Endodermal cell (in vitro differentiated cells): ENCODE measurements around the gene PRXL2B. TPM values are rescaled to one million over a fixed set of nuclear protein-coding genes. Genes with fewer than 3 reads are reported as not detected.

Source experiments
- DNase-seq: peaks from one replicate; pipeline ENCODE4 v3.0.0-alpha.2; 2017
- H3K27ac ChIP-seq: 2 replicates; pipeline ENCODE4 v1.5.1; 2013; ENCODE audit warnings: mild to moderate bottlenecking, low read depth, low read length, moderate library complexity
- H3K27me3 ChIP-seq: 2 replicates; pipeline ENCODE4 v1.6.1; 2013; ENCODE audit warnings: mild to moderate bottlenecking, low read length, moderate library complexity; ENCODE audit not compliant: insufficient read depth, control insufficient read depth, poor library complexity, severe bottlenecking
- H3K36me3 ChIP-seq: 2 replicates; pipeline ENCODE4 v1.7.0; 2013; ENCODE audit warnings: mild to moderate bottlenecking, low read length, moderate library complexity; ENCODE audit not compliant: control insufficient read depth, insufficient read depth
- H3K4me1 ChIP-seq: one replicate; pipeline ENCODE4 v1.7.0; 2013; ENCODE audit warnings: low read length; ENCODE audit not compliant: control insufficient read depth, insufficient read depth
- H3K4me3 ChIP-seq: 2 replicates; pipeline ENCODE4 v1.5.1; 2013; ENCODE audit warnings: mild to moderate bottlenecking, low read length, moderate library complexity
- H3K9ac ChIP-seq: 2 replicates; pipeline ENCODE4 v1.6.1; 2013; ENCODE audit warnings: mild to moderate bottlenecking, low read length, moderate library complexity; ENCODE audit not compliant: poor library complexity, severe bottlenecking; ENCODE audit errors: extremely low read depth
- H3K9me3 ChIP-seq: 2 replicates; pipeline ENCODE4 v1.6.1; 2013; ENCODE audit warnings: mild to moderate bottlenecking, low read length, moderate library complexity; ENCODE audit not compliant: control insufficient read depth
- H3K27ac Mint-ChIP-seq: 2 replicates; pipeline ENCODE4 v1.8.0; 2020; ENCODE audit warnings: mixed read lengths
- H3K27me3 Mint-ChIP-seq: 2 replicates; pipeline ENCODE4 v1.8.0; 2021; ENCODE audit warnings: mild to moderate bottlenecking, mixed read lengths; ENCODE audit not compliant: insufficient read depth
- H3K36me3 Mint-ChIP-seq: 2 replicates; pipeline ENCODE4 v1.8.0; 2020; ENCODE audit warnings: low read depth, mixed read lengths
- H3K4me1 Mint-ChIP-seq: 2 replicates; pipeline ENCODE4 v1.8.0; 2020; ENCODE audit warnings: mixed read lengths
- H3K4me3 Mint-ChIP-seq: 2 replicates; pipeline ENCODE4 v1.8.0; 2020; ENCODE audit warnings: mild to moderate bottlenecking, moderate library complexity, mixed read lengths
- H3K9me3 Mint-ChIP-seq: 2 replicates; pipeline ENCODE4 v1.8.0; 2020; ENCODE audit warnings: mild to moderate bottlenecking, mixed read lengths
- CTCF ChIP-seq: fragments of 200-600 bp; sonication (generic); conservative IDR thresholded peaks from 2 replicates; pipeline ENCODE4 v1.5.0; 2021; ENCODE audit warnings: antibody characterized with exemption, mild to moderate bottlenecking
- WGBS, 2 experiments: methylation state at CpG; one replicate each; pipeline versions ENCODE4 v1.1.5 to v1.1.7; 2013; ENCODE audit warnings: missing lambda C conversion rate in 2 of 2, mixed read lengths in 1 of 2; ENCODE audit not compliant: insufficient coverage in 1 of 2, insufficient read length in 1 of 2; 5-methylcytosine and 5-hydroxymethylcytosine counted together
- total RNA-seq, 2 donors: library from RNA; stranded (reverse); fragmentation: NEBNext Ultra II Directional in 1 of 2; extraction: Animal tissue kit (Norgen Biotek cat#: 25700) in 1 of 2; gene quantifications; 2 replicates in 1 of 2; 3 replicates in 1 of 2; pipeline ENCODE4 v1.2.1, GENCODE V29; 2021

PRXL2B gene
- total RNA-seq, 2 donors from 2014 or later: 33.4 to 34.4 TPM

- 90 to 97% methylated on average over 15 to 25 of the region's 25 CpGs for WGBS, 2 experiments
- Histone ChIP-seq H3K27ac (no peak overlapping the region), H3K4me3 (no peak overlapping the region), H3K4me1 (no peaks in the 10 kb centered on the region), H3K9ac (no peak overlapping the region), H3K9me3 (no peaks in the 10 kb centered on the region), H3K27me3 (no peaks in the 10 kb centered on the region), H3K36me3 (no peaks in the 10 kb centered on the region)
- no peaks in the 10 kb centered on the region for H3K36me3 Mint-ChIP-seq
- no peak overlapping the region for H3K4me3 Mint-ChIP-seq
- peaks cover 2% of the 10 kb centered on the region for H3K9me3 Mint-ChIP-seq
- peaks cover 2% of the 10 kb centered on the region for H3K27me3 Mint-ChIP-seq
- no peak overlapping the region for H3K27ac Mint-ChIP-seq
- TF ChIP-seq CTCF: no peak
- no peaks in the 10 kb centered on the region for H3K4me1 Mint-ChIP-seq
- peak; percentile 26 for DNase-seq
Measured at GRCh38 chr1:2603521-2604155, 17.1 kb downstream of the PRXL2B start.

GRCh38 chr1:2604156-2604843 lies 17.7 kb downstream of the PRXL2B start:
- no peaks in the 10 kb centered on the region for H3K4me1 ChIP-seq
- H3K27me3 ChIP-seq: no peaks in the 10 kb centered on the region
- Mint-ChIP-seq H3K27me3 (peaks cover 2% of the 10 kb centered on the region), H3K4me1 (no peaks in the 10 kb centered on the region), H3K27ac (no peak overlapping the region), H3K4me3 (no peak overlapping the region), H3K9me3 (no peaks in the 10 kb centered on the region), H3K36me3 (no peaks in the 10 kb centered on the region)
- DNase-seq: peak; percentile 40
- H3K36me3 ChIP-seq: no peaks in the 10 kb centered on the region
- H3K9me3 ChIP-seq: no peaks in the 10 kb centered on the region
- 89 to 92% methylated on average over 14 to 19 of the region's 19 CpGs for WGBS, 2 experiments
- no peak overlapping the region for H3K4me3 ChIP-seq
- no peak overlapping the region for H3K9ac ChIP-seq
- TF ChIP-seq CTCF: no peak
- H3K27ac ChIP-seq: no peak overlapping the region

GRCh38 chr1:2604844-2605508 lies 18.4 kb downstream of the PRXL2B start:
- Histone ChIP-seq H3K36me3 (no peaks in the 10 kb centered on the region), H3K27ac (no peak overlapping the region), H3K4me3 (no peak overlapping the region), H3K4me1 (no peaks in the 10 kb centered on the region), H3K27me3 (no peaks in the 10 kb centered on the region), H3K9ac (no peak overlapping the region), H3K9me3 (no peaks in the 10 kb centered on the region)
- Mint-ChIP-seq H3K36me3 (no peaks in the 10 kb centered on the region), H3K9me3 (no peaks in the 10 kb centered on the region), H3K27me3 (peaks cover 5% of the 10 kb centered on the region), H3K27ac (no peak overlapping the region), H3K4me1 (no peaks in the 10 kb centered on the region), H3K4me3 (no peak overlapping the region)
- WGBS, 2 experiments: 88 to 93% methylated on average over 4 to 14 of the region's 14 CpGs
- peak; percentile 37 for DNase-seq
- no peak for TF ChIP-seq CTCF
